GM18526 (cell line): ENCODE results near the gene METTL16.

Experiments used
- POLR2A ChIP-seq: IDR thresholded peaks from 3 replicates; pipeline ENCODE4 v1.6.1; 2011; ENCODE audit not compliant: insufficient read length; ENCODE audit errors: extremely low read depth

The METTL16 gene

DNA sequence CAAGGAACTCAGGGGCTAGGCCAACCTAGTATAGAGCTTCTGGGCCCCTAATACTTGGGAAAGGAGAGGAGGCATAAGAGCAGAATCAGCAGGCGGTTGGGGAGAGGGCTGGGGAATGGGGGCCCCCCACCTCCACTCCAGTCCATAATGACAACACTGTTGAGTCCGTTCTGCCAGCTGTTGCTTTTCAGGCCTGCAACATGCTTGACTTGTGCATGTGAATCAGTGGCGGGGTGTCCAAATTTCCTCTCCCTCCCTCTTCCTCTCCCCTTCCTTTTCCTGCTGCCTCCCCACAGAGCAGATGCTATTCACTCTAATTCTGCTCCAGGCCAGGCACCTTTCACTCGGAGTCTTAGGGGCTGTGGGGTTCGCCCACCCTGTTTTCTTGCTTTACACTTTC is 142.6 kb downstream of the METTL16 start:
- no peak for TF ChIP-seq POLR2A

DNA sequence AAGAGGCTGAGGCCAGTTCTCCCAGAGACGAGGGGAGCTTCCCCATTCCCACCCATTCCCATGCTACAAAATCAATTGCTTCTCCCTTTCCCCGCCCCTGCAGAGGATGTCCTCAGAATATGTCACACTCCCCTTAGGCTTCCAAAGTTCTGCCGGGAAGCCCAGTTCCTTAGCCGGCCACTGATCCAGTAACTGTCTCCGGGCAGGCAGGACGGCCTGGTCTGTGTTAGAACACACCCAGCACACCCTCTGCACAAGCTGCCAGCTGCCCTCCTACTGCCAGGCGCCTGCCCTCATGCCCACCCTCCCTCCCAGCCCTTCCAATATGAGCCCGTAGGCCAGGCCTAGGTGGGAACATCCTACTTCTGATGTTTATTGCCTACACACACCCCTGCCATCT is 143.3 kb downstream of the METTL16 start:
- no peak for TF ChIP-seq POLR2A

DNA sequence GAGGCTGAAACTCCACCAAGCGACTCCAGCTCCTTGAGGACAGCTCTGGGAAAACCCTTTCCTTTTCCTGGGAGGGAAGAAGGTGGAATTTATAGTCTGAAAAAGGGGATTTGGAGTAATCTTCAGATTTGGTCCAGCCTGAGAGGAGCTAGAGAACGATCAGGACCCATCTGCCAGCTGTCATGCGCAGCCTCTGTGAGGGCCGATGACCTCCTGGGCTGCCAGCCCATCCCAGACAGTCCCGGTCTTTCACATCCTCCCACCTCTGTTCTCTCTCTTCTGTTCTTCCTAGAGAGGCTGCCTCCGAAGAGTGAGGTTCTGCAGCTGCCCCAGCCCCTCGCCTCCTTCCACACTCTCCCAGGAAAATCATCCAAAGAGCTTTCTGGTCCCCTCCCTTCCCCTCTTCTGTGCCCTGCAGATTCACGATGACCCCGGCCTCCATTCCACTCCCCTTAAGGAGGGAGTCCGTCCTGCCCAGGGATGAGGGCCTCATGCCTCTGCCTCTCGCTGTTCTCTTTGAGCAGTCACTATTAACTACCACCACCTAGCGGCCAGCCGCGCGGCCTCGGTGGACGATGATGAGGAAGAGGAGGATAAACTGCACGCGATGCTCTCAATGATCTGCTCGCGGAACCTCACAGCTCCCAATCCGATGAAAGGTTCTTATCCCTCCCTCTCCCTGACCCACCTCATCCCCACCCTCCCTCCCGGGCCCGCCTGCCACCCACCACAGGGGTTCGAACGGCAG is 144.8 kb downstream of the METTL16 start:
- no peak for TF ChIP-seq POLR2A
